Measurements from ENCODE around the gene STX8.
A peak's percentile ranks its signal among the peaks of the same experiment; 100 is the strongest.

Gene STX8

GRCh38 chr17:9298135-9298534 is 277.5 kb downstream of the STX8 start:
- DNase-seq (ENCODE audit: low read depth in 3 of 3): no peak

GRCh38 chr17:9294661-9295210 is 280.9 kb downstream of the STX8 start:
- no peak for DNase-seq (ENCODE audit: low read depth in 3 of 3)

DNA sequence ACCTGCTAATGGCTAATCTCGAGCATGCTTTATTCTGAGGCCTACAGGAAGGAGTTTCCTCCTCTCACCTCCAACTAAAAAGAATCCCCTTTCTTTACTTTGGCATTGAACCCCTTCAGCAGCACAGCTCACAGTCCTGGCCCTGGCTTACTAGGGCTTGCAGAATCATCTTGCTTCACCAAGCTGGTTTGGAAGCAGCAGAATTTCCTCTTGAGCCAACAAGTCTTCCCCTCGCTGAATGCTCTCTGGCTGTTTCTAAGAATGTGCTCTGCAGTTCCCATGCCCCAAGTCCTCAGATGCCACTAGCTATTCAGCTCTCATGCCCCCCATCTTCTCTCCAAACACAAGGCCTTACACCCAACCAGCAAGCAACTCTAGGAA is 283.1 kb downstream of the STX8 start:
- DNase-seq (ENCODE audit: low read depth in 3 of 3): no peak

GRCh38 chr17:9291912-9292560 is 283.6 kb downstream of the STX8 start:
- peak in 2 of 3 experiments; percentile 15 to 41 for DNase-seq (ENCODE audit: low read depth in 3 of 3)

- peak in 1 of 3 experiments; percentile 13 for DNase-seq (ENCODE audit: low read depth in 3 of 3)
Measured at GRCh38 chr17:9290226-9290613, 285.4 kb downstream of the STX8 start.

- no peak for DNase-seq (ENCODE audit: low read depth in 3 of 3)
Measured at GRCh38 chr17:9287306-9287705, 288.3 kb downstream of the STX8 start.

DNA sequence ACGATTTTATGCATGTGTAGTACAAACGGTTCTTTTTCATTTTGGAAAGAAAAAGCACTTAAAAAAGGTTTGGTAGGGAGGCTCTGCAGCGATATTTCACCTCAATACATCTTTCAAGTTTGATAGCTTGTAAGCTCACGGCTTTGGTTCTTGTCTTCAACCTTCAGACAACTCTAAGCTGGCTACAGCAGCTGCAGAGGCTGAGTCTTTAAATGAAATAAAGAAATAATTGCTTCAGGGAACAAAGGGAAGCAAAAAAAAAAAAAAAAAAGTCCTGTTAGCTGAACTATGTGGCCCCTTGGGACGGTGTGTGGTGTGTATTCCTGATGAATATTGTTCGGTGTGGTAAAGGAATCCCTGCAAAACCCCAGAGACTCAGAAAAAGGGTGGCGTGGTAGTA is 289.2 kb downstream of the STX8 start:
- DNase-seq (ENCODE audit: low read depth in 3 of 3): no peak

DNA sequence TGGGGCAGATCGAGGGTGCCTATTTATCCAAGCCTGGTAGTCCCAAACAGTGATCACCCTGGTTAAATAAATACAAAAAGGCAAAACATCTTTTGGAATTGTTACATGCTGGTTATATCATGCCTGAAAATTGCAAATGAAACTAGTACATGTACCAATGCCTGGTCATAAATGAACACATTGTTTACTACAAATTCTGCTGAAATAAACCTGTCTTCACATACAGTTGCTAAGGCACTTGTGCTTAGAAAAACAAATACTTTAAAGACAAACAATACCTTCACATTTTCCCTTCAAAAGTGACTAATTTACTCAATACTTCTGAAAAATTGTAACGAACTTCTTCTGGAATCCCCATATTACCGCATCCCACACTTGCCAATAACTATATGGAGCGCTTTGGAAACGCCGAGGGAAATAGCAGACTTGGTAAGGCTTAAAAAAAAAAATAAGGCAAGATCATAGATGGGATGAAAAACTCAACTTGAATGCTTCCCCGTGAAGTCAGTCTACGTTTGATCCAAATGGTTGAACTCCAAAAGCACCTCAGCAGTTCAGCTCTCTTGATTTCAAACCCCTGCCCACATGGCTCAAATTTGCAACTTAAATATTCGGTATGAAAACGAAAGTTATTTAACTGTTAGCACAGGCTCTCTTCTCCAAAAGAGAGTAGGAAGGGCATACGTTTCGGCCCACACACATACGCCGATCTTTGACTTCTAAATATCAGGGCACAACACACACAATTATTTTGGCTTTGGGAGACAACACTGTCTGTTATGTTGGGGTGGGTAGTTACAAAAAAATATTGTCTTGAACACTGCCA is 289.8 kb downstream of the STX8 start:
- DNase-seq (ENCODE audit: low read depth in 3 of 3): no peak

- no peak for DNase-seq (ENCODE audit: low read depth in 3 of 3)
Measured at GRCh38 chr17:9284884-9285283, 290.7 kb downstream of the STX8 start.

DNA sequence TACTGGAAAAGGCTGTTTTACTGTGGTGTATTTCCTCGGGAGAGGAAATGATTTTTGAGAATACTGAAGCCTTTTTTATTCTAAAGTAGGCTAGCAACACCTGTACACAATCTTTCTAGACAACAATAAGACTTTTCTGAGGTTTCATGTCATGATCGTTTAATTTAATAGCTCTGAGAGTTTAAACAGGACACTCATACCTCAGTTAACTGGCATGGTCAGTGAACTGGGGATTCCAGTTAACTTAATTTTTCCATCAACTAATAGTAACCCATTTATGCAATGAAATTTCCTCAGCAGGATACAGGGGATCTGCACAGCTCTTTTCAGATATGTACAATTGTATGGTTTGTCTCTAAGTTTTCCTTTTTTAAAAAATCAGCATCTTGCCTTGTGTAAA is 291.7 kb downstream of the STX8 start:
- no peak for DNase-seq (ENCODE audit: low read depth in 3 of 3)

- no peak for DNase-seq (ENCODE audit: low read depth in 3 of 3)
Measured at GRCh38 chr17:9279893-9280292, 295.7 kb downstream of the STX8 start.

GRCh38 chr17:9274973-9275372 is 300.6 kb downstream of the STX8 start:
- DNase-seq (ENCODE audit: low read depth in 3 of 3): no peak

DNA sequence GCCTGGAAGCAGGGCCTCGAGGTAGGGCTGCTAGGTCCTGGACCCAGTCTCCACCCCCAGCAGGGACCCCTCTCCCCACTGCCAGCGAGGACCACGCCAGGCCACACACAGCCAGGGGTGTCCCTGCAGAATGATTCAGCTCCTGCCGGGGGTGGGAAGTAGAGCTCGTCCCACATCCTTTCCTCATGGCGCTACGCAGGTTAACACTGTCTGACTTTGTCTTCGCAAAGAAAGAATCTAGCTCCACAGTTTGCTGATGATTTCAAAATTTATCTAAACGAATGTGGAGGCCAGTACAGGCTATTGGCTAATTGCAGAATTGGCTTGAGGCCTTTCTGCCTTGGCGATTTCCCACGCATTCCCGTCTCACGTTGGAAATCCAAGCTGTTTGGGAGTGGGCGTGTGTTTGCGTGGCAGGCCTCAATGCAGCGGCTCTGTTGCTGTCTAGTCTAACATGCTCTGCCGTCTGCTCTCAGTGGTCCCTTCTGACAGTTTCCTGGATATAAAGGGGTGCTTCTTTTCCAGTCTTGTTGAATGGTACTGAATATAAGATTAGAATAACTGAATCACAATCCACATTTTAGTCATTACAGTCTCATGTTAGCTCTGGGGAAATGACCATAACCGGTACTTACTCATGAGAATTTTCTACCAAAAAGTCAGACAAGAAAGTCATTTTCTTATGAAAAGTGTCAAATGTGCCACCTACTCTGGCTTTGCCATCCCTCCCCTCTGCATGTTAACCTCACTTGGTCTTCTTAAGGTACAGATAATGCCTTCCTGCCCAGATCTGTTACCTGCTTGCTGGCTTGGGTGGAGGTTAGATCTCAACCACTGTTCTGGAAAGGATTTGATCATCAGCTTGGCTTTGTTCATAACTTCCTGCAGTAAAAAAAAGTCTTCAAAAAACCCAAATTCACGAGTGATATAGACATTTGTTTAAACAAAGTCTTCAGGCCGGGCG is 301.9 kb downstream of the STX8 start:
- DNase-seq (ENCODE audit: low read depth in 3 of 3): peak in 2 of 3 experiments; percentile 31 to 46

DNA sequence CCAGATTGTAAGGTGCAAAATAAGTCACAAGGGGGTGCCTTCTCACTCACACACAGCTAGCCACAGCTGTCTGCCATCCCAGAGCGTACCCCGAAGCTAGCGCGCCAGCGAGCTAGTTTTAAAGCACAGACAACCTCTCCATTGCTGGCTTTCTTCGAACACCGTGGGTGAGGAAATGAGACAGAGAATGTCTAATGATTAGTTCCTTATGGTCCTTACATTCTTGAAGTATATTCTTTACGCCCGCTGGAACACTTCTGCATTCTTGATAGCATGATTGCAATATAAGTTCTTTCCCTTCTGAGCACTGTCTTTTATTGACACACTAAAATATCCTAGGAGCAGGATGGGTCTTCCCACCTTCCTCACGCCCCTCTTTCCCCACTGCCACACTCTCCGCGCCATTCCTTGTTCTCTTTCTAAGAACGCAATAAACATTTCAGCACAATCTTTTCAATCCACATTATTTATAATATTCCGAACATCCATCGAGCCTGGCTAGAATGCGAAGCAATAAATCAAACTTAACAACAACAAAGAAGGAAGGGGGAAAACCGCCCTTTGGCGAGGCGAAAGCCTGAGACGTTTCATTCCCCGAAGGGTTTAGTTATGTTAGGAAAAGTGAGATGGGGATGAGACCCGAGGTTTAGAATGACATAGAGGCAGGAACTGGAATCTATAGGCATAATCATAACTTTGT is 303.0 kb downstream of the STX8 start:
- DNase-seq (ENCODE audit: low read depth in 3 of 3): no peak

DNA sequence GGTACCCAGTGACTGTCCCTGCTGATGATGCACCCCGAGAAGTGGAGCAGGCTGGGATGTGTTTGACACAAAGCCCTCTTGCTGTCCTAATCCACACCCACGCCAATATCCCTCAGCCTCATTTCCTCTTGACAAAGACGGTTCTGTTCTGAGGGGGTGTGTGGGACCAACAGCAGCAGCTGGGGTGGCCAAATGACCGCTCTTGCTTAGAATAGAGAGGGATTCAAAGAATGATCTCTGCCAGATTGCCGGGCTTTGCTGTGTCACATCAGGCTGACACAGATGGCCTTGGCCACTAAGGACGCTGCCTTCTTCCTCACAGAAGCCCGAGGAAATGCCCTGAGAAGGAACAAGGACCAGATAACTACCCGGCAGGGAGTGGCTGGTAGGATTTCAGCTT is 303.6 kb downstream of the STX8 start:
- no peak for DNase-seq (ENCODE audit: low read depth in 3 of 3)

GRCh38 chr17:9270921-9271320 is 304.7 kb downstream of the STX8 start:
- DNase-seq (ENCODE audit: low read depth in 3 of 3): no peak

DNA sequence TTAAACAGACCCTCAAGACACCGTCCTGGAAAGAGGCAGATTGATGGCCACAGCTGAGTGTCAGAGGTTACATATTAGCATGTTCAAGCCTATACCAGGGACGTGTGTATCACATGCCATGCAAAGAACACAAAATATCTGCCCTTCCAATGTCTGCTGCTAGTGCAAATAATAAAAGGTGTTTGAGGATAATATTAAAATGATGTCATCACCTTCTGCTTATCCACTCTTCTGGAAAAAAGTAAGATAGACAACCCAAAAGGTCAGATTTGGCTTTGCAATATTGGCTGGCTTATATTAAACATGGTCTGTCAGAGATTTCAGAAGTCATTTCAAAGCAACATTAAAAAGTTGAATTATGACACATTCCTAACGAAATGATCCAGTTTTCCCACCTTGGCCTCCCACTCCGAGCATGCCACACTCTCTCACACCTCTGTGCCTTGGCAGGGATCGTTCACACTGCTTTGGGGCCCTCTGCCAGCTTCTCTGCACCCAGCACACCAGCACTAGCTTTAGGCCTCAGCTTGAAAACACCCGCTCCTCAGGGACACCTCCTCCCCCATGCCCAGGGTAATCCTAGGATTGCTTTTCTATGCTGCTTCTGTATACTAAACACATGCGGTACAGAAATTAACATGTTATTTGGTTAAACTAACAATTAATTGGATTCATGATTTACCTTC is 306.1 kb downstream of the STX8 start:
- DNase-seq (ENCODE audit: low read depth in 3 of 3): no peak

GRCh38 chr17:9268546-9268945 is 307.1 kb downstream of the STX8 start:
- DNase-seq (ENCODE audit: low read depth in 3 of 3): no peak

- DNase-seq (ENCODE audit: low read depth in 3 of 3): no peak
Measured at GRCh38 chr17:9266697-9267117, 308.9 kb downstream of the STX8 start.

GRCh38 chr17:9266031-9266680 is 309.5 kb downstream of the STX8 start:
- no peak for DNase-seq (ENCODE audit: low read depth in 3 of 3)

Measured in stimulated activated CD4-positive, alpha-beta T cell treated with anti-CD3 and anti-CD28 coated beads, TNF-alpha, amount 100 ng/mL, for 24 hours (primary cell).